COLO668 (cell line): Measurements from ENCODE around the gene PRDM16.
A peak's percentile ranks its signal among the peaks of the same experiment; 100 is the strongest.

Experiments used
- DNase-seq: peaks from one replicate; lab custom pipeline; 2025; ENCODE audit not compliant: unreplicated experiment; lab: John Stamatoyannopoulos, UW

Gene PRDM16

GRCh38 chr1:3476666-3477065 lies 407.7 kb downstream of the PRDM16 start:
- no peak for DNase-seq

GRCh38 chr1:3477241-3477995 lies 408.4 kb downstream of the PRDM16 start:
- no peak for DNase-seq

GRCh38 chr1:3478187-3478586 lies 409.2 kb downstream of the PRDM16 start:
- no peak for DNase-seq

- DNase-seq, result no peak
Observed at GRCh38 chr1:3479511-3480368, 410.7 kb downstream of the PRDM16 start.

- no peak for DNase-seq
Observed at GRCh38 chr1:3480369-3480719, 411.3 kb downstream of the PRDM16 start.

- no peak for DNase-seq
Observed at GRCh38 chr1:3481046-3481445, 412.0 kb downstream of the PRDM16 start.

GRCh38 chr1:3481836-3482375 lies 412.9 kb downstream of the PRDM16 start:
- DNase-seq, result no peak

- peak; percentile 62 for DNase-seq
Observed at GRCh38 chr1:3482378-3482849, 413.4 kb downstream of the PRDM16 start.

GRCh38 chr1:3483380-3483779 lies 414.4 kb downstream of the PRDM16 start:
- no peak for DNase-seq

- peak; percentile 69 for DNase-seq
Observed at GRCh38 chr1:3483801-3484444, 414.9 kb downstream of the PRDM16 start.

- no peak for DNase-seq
Observed at GRCh38 chr1:3485016-3485415, 416.0 kb downstream of the PRDM16 start.
